Esophagus squamous epithelium (tissue), 5 donors: ENCODE data around the gene SCD5. TPM values are rescaled to one million over a fixed set of nuclear protein-coding genes. Genes with fewer than 3 reads are reported as not detected.
A peak's percentile ranks its signal among the peaks of the same experiment; 100 is the strongest.

Source experiments
- DNase-seq: peaks from one replicate; lab custom pipeline; 2025; lab: John Stamatoyannopoulos, UW
- H3K27ac ChIP-seq, 4 donors: fragments of 200-600 bp; sonication (generic); one replicate each; pipeline ENCODE4 v1.5.1; 2016 to 2019; ENCODE audit warnings: mild to moderate bottlenecking in 1 of 4
- H3K27me3 ChIP-seq, 4 donors: fragments of 200-600 bp; sonication (generic); 1 replicate in 3 of 4; 2 replicates in 1 of 4; pipeline versions ENCODE4 v1.5.1 to v1.6.0; 2017 to 2021; ENCODE audit warnings: antibody characterized with exemption in 1 of 4
- H3K36me3 ChIP-seq, 3 donors: fragments of 200-600 bp; sonication (generic); one replicate each; pipeline ENCODE4 v1.5.1; 2016 to 2019
- H3K4me1 ChIP-seq, 3 donors: fragments of 200-600 bp; sonication (generic); one replicate each; pipeline ENCODE4 v1.5.1; 2017 to 2019
- H3K4me3 ChIP-seq, 4 donors: fragments of 200-600 bp; sonication (generic); 1 replicate in 3 of 4; 2 replicates in 1 of 4; pipeline ENCODE4 v1.5.1; 2016 to 2019; ENCODE audit warnings: mild to moderate bottlenecking in 2 of 4, moderate library complexity in 1 of 4
- H3K9me3 ChIP-seq, 3 donors: fragments of 200-600 bp; sonication (generic); one replicate each; pipeline ENCODE4 v1.5.1; 2016 to 2019
- CTCF ChIP-seq, 6 experiments: fragments of 450-650 bp in 4 of 6; fragments of 200-600 bp in 2 of 6; sonication (generic) in 2 of 6; IDR thresholded peaks; one replicate each; pipeline ENCODE4 v1.5.1; 2016 to 2019; ENCODE audit warnings: antibody characterized with exemption in 6 of 6, mild to moderate bottlenecking in 4 of 6, moderate library complexity in 4 of 6
- POLR2A ChIP-seq, 4 donors: fragments of 450-650 bp; IDR thresholded peaks; one replicate each; pipeline ENCODE4 v1.6.1; 2017; ENCODE audit warnings: antibody characterized with exemption in 4 of 4, mild to moderate bottlenecking in 4 of 4, moderate library complexity in 3 of 4
- WGBS, 2 donors: methylation state at CpG; one replicate each; pipeline ENCODE4 v1.1.5; 2018; 5-methylcytosine and 5-hydroxymethylcytosine counted together
- intact Hi-C: fragments of 100-400 bp; cut with DNase I; formaldehyde crosslinking; loops from one replicate; pipeline ENCODE4 v1.15.0; 2022
- total RNA-seq, 4 donors: library from RNA; depleted of rRNA; stranded (reverse); fragments of >200 nt; gene quantifications; one replicate each; pipeline ENCODE4 v1.1.0, GENCODE V29; 2016
- donor health status: DM: yes; HTN: yes; CAD: no.

The SCD5 gene
- total RNA-seq, 4 donors from 2014 or later: 1.2 to 6.3 (median 4.3) TPM

- no peaks in the 10 kb centered on the region for H3K27me3 ChIP-seq
- H3K9me3 ChIP-seq: no peaks in the 10 kb centered on the region
- WGBS, 2 donors: 68 to 72% methylated on average over 2 to 3 of the region's 3 CpGs
- peak overlapping the region in 3 of 4 donors; percentile 14 to 57 (median 33) for H3K27ac ChIP-seq
- no peak for DNase-seq
- H3K4me3 ChIP-seq: no peak overlapping the region
- H3K36me3 ChIP-seq: no peaks in the 10 kb centered on the region
- intact Hi-C loops: no loop called here
- H3K4me1 ChIP-seq: peaks cover 0 to 60% (median 8%) of the 10 kb centered on the region in 3 donors
- no peak for TF ChIP-seq CTCF (IDR thresholded peaks at IDR 0.05)
- TF ChIP-seq POLR2A (IDR thresholded peaks at IDR 0.05): no peak
These were observed 92.1 kb downstream of the SCD5 start for GRCh38 chr4:82706349-82707000.

DNA sequence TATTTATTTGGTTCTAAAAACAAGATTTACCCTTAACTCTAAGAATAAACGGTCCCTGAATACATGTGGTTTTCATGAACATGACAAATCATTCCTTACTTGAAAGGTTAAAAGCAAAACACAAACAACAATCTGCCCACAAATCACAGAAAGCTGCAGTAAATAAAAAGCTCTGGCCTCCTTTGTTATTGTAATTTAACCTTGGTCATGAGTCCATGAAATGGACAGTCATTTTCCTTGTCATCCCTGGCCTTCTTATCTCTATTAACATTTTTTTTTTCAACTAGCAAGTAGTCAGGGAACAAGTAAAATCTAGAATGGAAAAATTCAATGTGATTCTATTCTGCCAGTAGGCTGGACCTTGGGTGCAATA, 92.7 kb downstream of the SCD5 start:
- peaks cover 0 to 55% (median 8%) of the 10 kb centered on the region in 3 donors for H3K4me1 ChIP-seq
- H3K27me3 ChIP-seq: no peaks in the 10 kb centered on the region
- no peak overlapping the region for H3K27ac ChIP-seq
- intact Hi-C loops: no loop called here
- 67 to 73% methylated on average over 1 of the region's 1 CpG for WGBS, 2 donors
- no peak for TF ChIP-seq CTCF (IDR thresholded peaks at IDR 0.05)
- TF ChIP-seq POLR2A (IDR thresholded peaks at IDR 0.05): no peak
- H3K9me3 ChIP-seq: no peaks in the 10 kb centered on the region
- no peaks in the 10 kb centered on the region for H3K36me3 ChIP-seq
- no peak overlapping the region for H3K4me3 ChIP-seq
- DNase-seq: no peak

DNA sequence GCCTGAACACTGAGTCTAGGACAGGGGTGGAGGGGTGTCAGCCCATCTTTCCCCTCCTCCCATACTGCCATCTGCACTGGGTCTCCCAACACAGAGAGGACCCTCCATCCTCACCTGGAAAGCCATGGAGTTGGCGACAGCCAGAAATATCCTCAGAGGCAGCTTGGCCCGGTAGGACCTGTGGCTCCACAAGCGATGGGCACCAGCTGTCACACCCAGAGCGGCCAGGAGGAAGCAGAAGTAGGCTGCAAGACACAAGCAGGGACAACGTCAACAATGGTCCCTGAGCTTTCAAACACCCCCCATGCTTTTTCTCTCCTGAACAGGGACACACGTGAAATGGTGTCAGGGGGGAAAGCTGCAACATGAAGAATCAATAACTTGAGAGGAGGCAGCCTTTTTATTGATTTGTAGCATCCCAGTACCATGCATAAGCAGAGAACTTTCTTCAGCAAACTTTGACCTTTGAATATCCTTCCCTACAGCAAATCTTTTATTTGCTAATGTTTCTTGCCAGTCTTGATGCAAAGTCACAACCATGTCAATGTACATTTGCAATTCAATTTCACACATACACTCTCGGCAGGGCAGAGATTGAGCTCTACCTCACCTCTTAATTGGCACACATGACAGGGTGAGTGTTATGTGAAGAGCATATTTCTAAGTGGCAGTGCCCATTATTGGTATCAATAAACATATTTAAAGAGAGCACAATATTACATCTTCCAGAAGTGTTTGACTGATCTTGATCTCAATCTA, 93.2 kb downstream of the SCD5 start:
- H3K36me3 ChIP-seq: no peaks in the 10 kb centered on the region
- DNase-seq: no peak
- no peak for TF ChIP-seq POLR2A (IDR thresholded peaks at IDR 0.05)
- no peak overlapping the region for H3K27ac ChIP-seq
- intact Hi-C loops: no loop called here
- peaks cover 0 to 49% (median 8%) of the 10 kb centered on the region in 3 donors for H3K4me1 ChIP-seq
- H3K4me3 ChIP-seq: no peak overlapping the region
- no peaks in the 10 kb centered on the region for H3K27me3 ChIP-seq
- 84 to 87% methylated on average over 5 to 6 of the region's 7 CpGs for WGBS, 2 donors
- no peaks in the 10 kb centered on the region for H3K9me3 ChIP-seq

DNA sequence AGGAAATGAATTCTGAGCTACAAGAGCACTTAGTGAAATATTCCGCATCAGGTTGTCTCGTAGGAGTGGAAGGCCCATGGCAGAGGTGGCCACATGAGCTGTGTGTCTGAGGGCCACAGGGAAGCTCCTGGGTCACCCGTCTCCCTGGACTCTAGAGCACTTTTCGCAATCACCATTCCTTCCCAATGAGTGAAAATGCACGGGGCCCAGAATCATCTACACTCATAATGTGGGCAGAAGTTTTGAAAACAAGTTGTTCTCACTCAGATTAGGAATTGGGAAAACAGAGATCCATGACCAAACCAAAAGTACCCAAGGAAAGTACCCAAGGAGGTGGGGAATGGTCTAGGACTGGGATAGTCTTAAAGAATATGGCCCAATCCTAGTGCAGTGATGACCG, 94.4 kb downstream of the SCD5 start:
- Histone ChIP-seq H3K27ac (no peak overlapping the region), H3K9me3 (no peaks in the 10 kb centered on the region), H3K4me1 (peaks cover 0 to 37% (median 5%) of the 10 kb centered on the region in 3 donors), H3K27me3 (no peaks in the 10 kb centered on the region), H3K4me3 (no peak overlapping the region), H3K36me3 (no peaks in the 10 kb centered on the region)
- 91% methylated on average over 6 of the region's 6 CpGs for WGBS, 2 donors
- intact Hi-C loops: no loop called here
- DNase-seq: no peak
- TF ChIP-seq CTCF (IDR thresholded peaks at IDR 0.05): no peak
- TF ChIP-seq POLR2A (IDR thresholded peaks at IDR 0.05): no peak

GRCh38 chr4:82698412-82698811, 100.2 kb downstream of the SCD5 start:
- no peaks in the 10 kb centered on the region for H3K4me1 ChIP-seq
- no peaks in the 10 kb centered on the region for H3K27me3 ChIP-seq
- no peak for DNase-seq
- TF ChIP-seq POLR2A (IDR thresholded peaks at IDR 0.05) (no peak), CTCF (IDR thresholded peaks at IDR 0.05) (no peak)
- intact Hi-C loops: no loop called here
- H3K9me3 ChIP-seq: no peaks in the 10 kb centered on the region
- 92 to 100% methylated on average over 1 to 2 of the region's 2 CpGs for WGBS, 2 donors
- no peaks in the 10 kb centered on the region for H3K36me3 ChIP-seq
- H3K4me3 ChIP-seq: no peak overlapping the region
- H3K27ac ChIP-seq: no peak overlapping the region
